HS-27A (cell line): ENCODE data around the gene TXNDC11.

Source experiments
- DNase-seq: peaks from one replicate; pipeline ENCODE4 v3.0.0-alpha.2; 2012; ENCODE audit warnings: low read depth, missing footprints

Gene TXNDC11

GRCh38 chr16:11630768-11631056 lies 111.9 kb downstream of the TXNDC11 start:
- no peak for DNase-seq

- no peak for DNase-seq
Measured at GRCh38 chr16:11630046-11630767, 112.5 kb downstream of the TXNDC11 start.
